ENCODE measurements around the gene DYNLT2.
A peak's percentile ranks its signal among the peaks of the same experiment; 100 is the strongest.

Gene DYNLT2

GRCh38 chr6:169755162-169755561 lies 3.8 kb upstream of the DYNLT2 start:
- H3K4me3 ChIP-seq (ENCODE audit: low read depth, low read length), result no peak overlapping the region
- TF ChIP-seq CTCF (IDR thresholded peaks at IDR 0.05; ENCODE audit: insufficient read depth, low read depth, low read length, missing control alignments), result no peak
- DNase-seq (ENCODE audit: low read depth), result no peak

- peak overlapping the region; percentile 100 for H3K4me3 ChIP-seq (ENCODE audit: low read depth, low read length)
- TF ChIP-seq CTCF (IDR thresholded peaks at IDR 0.05; ENCODE audit: insufficient read depth, low read depth, low read length, missing control alignments), result no peak
- peak; percentile 15 for DNase-seq (ENCODE audit: low read depth)
Observed at GRCh38 chr6:169752074-169752623, 777 bp upstream of the DYNLT2 start.

GRCh38 chr6:169746556-169746955 lies 4.8 kb downstream of the DYNLT2 start:
- no peak for DNase-seq (ENCODE audit: low read depth)
- no peak for TF ChIP-seq CTCF (IDR thresholded peaks at IDR 0.05; ENCODE audit: insufficient read depth, low read depth, low read length, missing control alignments)
- no peak overlapping the region for H3K4me3 ChIP-seq (ENCODE audit: low read depth, low read length)

GRCh38 chr6:169745405-169745804 lies 6.0 kb downstream of the DYNLT2 start:
- TF ChIP-seq CTCF (IDR thresholded peaks at IDR 0.05; ENCODE audit: insufficient read depth, low read depth, low read length, missing control alignments), result no peak
- H3K4me3 ChIP-seq (ENCODE audit: low read depth, low read length), result no peak overlapping the region
- no peak for DNase-seq (ENCODE audit: low read depth)

- no peak overlapping the region for H3K4me3 ChIP-seq (ENCODE audit: low read depth, low read length)
Observed at GRCh38 chr6:169741344-169741743, 10.0 kb downstream of the DYNLT2 start.

GRCh38 chr6:169738976-169739529 lies 12.3 kb downstream of the DYNLT2 start:
- no peak for TF ChIP-seq CTCF (IDR thresholded peaks at IDR 0.05; ENCODE audit: insufficient read depth, low read depth, low read length, missing control alignments)
- no peak overlapping the region for H3K4me3 ChIP-seq (ENCODE audit: low read depth, low read length)
- DNase-seq (ENCODE audit: low read depth), result no peak

More at GRCh38 chr6:169741344-169741743, 10.0 kb downstream of the DYNLT2 start:
- DNase-seq (ENCODE audit: low read depth), result no peak
- no peak for TF ChIP-seq CTCF (IDR thresholded peaks at IDR 0.05; ENCODE audit: insufficient read depth, low read depth, low read length, missing control alignments)
